Measurements from ENCODE around the gene NBL1. TPM values are rescaled to one million over a fixed set of nuclear protein-coding genes. Genes with fewer than 3 reads are reported as not detected.

NBL1 gene
- total and polyA plus RNA-seq, 10 of the 15 experiments (the other 5 are each of a cell fraction or from before 2014, with no cell fraction given): 0.13 to 2.4 (median 0.81) TPM; not detected in 1

- in situ Hi-C loops (cut with MboI) (no loop called here), intact Hi-C loops (cut with micrococcal nuclease; ENCODE audit: unreplicated experiment) (no loop called here)
- POLR2A ChIA-PET: interaction anchor here (0.6 kb wide), 1 partner anchor 19 kb away, joined by 3 read pairs; no protein-coding TSS in a partner anchor
- ATAC-seq (no peak), DNase-seq (ENCODE audit: low read depth, low spot score) (no peak), FAIRE-seq (no peak)
- H3K9me3 ChIP-seq (replicated peaks; ENCODE audit: control insufficient read depth, insufficient read depth, low read length): no peaks in the 10 kb centered on the region
- H4K20me1 ChIP-seq (ENCODE audit: control insufficient read depth, insufficient read depth): no peaks in the 10 kb centered on the region
- RAD21 ChIA-PET (ENCODE audit: unreplicated experiment): interaction anchor here (0.6 kb wide), 1 partner anchor 9 kb away, joined by 5 read pairs; no protein-coding TSS in a partner anchor
- WGBS (ENCODE audit: insufficient coverage, insufficient replicate concordance, low lambda C conversion rate, missing lambda C conversion rate): 93% methylated on average over 3 of the region's 3 CpGs
- no TSS peak for BruUV-seq (replicated peaks)
- CTCF ChIA-PET: interaction anchor here (0.6 to 1.8 kb wide), 7 partner anchors 11 to 349 kb away, joined by 3 to 6 read pairs (median 3); no protein-coding TSS in a partner anchor
- H3K4me2 ChIP-seq (ENCODE audit: control insufficient read depth, insufficient read depth): no peak overlapping the region
- peaks cover 4% of the 10 kb centered on the region for H3K79me2 ChIP-seq (ENCODE audit: control insufficient read depth, insufficient read depth, low read length)
- H2AFZ ChIP-seq (ENCODE audit: control insufficient read depth, low read depth, low read length): no peak overlapping the region
- no peak overlapping the region for H3K4me3 ChIP-seq
- H3K4me1 ChIP-seq (ENCODE audit: control insufficient read depth, insufficient read depth, low read length): no peaks in the 10 kb centered on the region
- TF ChIP-seq TCF3 (IDR thresholded peaks at IDR 0.05; ENCODE audit: borderline replicate concordance, insufficient read depth, low read depth, low read length): no peak
- SMC1A ChIA-PET (ENCODE audit: uncharacterized antibody, unreplicated experiment): no interaction called here
- H3K27ac ChIP-seq (ENCODE audit: control insufficient read depth, insufficient read depth): no peak overlapping the region
- no peak overlapping the region for H3K9ac ChIP-seq (ENCODE audit: control insufficient read depth, insufficient read depth, low read length)
- H3K27me3 ChIP-seq (replicated peaks in 1 of 2; ENCODE audit: control insufficient read depth in 2 of 2, insufficient read depth in 2 of 2, low read length in 1 of 2): no peaks in the 10 kb centered on the region
- H3K36me3 ChIP-seq (ENCODE audit: control insufficient read depth in 2 of 2, insufficient read depth in 2 of 2, low read length in 1 of 2): peaks cover 1 to 4% of the 10 kb centered on the region in 2 experiments
These were observed 26.7 kb upstream of the NBL1 start for GRCh38 chr1:19617376-19617775.

- intact Hi-C loops (cut with micrococcal nuclease; ENCODE audit: unreplicated experiment): no loop called here
- no peaks in the 10 kb centered on the region for H3K27me3 ChIP-seq (replicated peaks in 1 of 2; ENCODE audit: control insufficient read depth in 2 of 2, insufficient read depth in 2 of 2, low read length in 1 of 2)
- H4K20me1 ChIP-seq (ENCODE audit: control insufficient read depth, insufficient read depth): no peaks in the 10 kb centered on the region
- ChIA-PET SMC1A (ENCODE audit: uncharacterized antibody, unreplicated experiment) (interaction anchor here (0.6 to 1.4 kb wide), 3 partner anchors 12 to 43 kb away, joined by 3 read pairs; no protein-coding TSS in a partner anchor), POLR2A (interaction anchor here (0.8 to 1.1 kb wide), 2 partner anchors 9 to 20 kb away, joined by 3 to 5 read pairs; no protein-coding TSS in a partner anchor), RAD21 (ENCODE audit: unreplicated experiment) (no interaction called here), CTCF (interaction anchor here (0.6 to 1.8 kb wide), 5 partner anchors 10 to 228 kb away, joined by 3 to 6 read pairs (median 3); no protein-coding TSS in a partner anchor)
- no TSS peak for BruUV-seq (replicated peaks)
- no peak overlapping the region for H3K27ac ChIP-seq (ENCODE audit: control insufficient read depth, insufficient read depth)
- no peak overlapping the region for H3K9ac ChIP-seq (ENCODE audit: control insufficient read depth, insufficient read depth, low read length)
- H3K36me3 ChIP-seq (ENCODE audit: control insufficient read depth in 2 of 2, insufficient read depth in 2 of 2, low read length in 1 of 2): peaks cover 1 to 4% of the 10 kb centered on the region in 2 experiments
- no peak for DNase-seq (ENCODE audit: low read depth, low spot score)
- no peak overlapping the region for H3K4me2 ChIP-seq (ENCODE audit: control insufficient read depth, insufficient read depth)
- H3K4me1 ChIP-seq (ENCODE audit: control insufficient read depth, insufficient read depth, low read length): no peaks in the 10 kb centered on the region
- no peaks in the 10 kb centered on the region for H3K9me3 ChIP-seq (replicated peaks; ENCODE audit: control insufficient read depth, insufficient read depth, low read length)
- 92% methylated on average over 3 of the region's 3 CpGs for WGBS (ENCODE audit: insufficient coverage, insufficient replicate concordance, low lambda C conversion rate, missing lambda C conversion rate)
- peaks cover 2% of the 10 kb centered on the region for H3K79me2 ChIP-seq (ENCODE audit: control insufficient read depth, insufficient read depth, low read length)
- H2AFZ ChIP-seq (ENCODE audit: control insufficient read depth, low read depth, low read length): no peak overlapping the region
- H3K4me3 ChIP-seq: no peak overlapping the region
- no peak for ATAC-seq
- in situ Hi-C loops (cut with MboI): no loop called here
- FAIRE-seq: no peak
- TF ChIP-seq ATF2 (IDR thresholded peaks at IDR 0.05; ENCODE audit: low read length) (no peak), MLLT1 (IDR thresholded peaks at IDR 0.05) (no peak), RBBP5 (conservative IDR thresholded peaks at IDR 0.05) (no peak), JUND (IDR thresholded peaks at IDR 0.05; ENCODE audit: low read depth, low read length) (no peak), POLR2A (IDR thresholded peaks at IDR 0.05; ENCODE audit: low read depth, low read length) (no peak), SPI1 (IDR thresholded peaks at IDR 0.05; ENCODE audit: borderline replicate concordance, insufficient read depth, low read depth, low read length) (no peak), EZH2 (IDR thresholded peaks at IDR 0.05; ENCODE audit: borderline replicate concordance, control insufficient read depth, low read depth, low read length) (no peak), STAT1 (conservative IDR thresholded peaks at IDR 0.05) (no peak), ESRRA (IDR thresholded peaks at IDR 0.05; ENCODE audit: low read length) (no peak), BHLHE40 (IDR thresholded peaks at IDR 0.05; ENCODE audit: borderline replicate concordance in 1 of 2, low read depth in 2 of 2, low read length in 1 of 2) (no peak)
These were observed 25.7 kb upstream of the NBL1 start for GRCh38 chr1:19618428-19618827.

Data from GM12878 (cell line).